ENCODE results near the gene HLX. TPM values are rescaled to one million over a fixed set of nuclear protein-coding genes. Genes with fewer than 3 reads are reported as not detected.
A peak's percentile ranks its signal among the peaks of the same experiment; 100 is the strongest.

Gene HLX
- total RNA-seq, 1 donor from 2014 or later: 0.61 TPM

DNA sequence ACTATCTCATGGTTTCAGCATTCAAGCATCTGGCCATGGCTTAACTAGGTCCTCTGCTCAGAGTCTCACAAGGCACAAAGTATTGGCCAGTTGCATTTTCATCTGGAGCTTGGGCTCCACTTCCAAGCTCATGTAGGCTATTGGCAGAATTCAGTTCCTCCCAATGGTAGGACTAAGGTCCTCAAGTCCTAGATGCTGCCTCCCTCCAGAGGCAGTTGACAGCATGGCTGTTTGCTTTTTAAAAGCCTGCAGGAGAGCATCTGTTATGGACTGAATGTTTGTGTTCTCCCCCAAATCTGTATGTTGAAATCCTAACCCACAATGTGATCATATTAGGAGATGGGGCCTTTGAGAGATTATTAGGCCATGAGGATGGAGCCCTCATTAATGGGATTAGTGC lies 38.0 kb upstream of the HLX start:
- Mint-ChIP-seq H3K27me3 (ENCODE audit: low read depth) (no peaks in the 10 kb centered on the region), H3K4me3 (no peak overlapping the region), H3K36me3 (ENCODE audit: low read depth) (no peaks in the 10 kb centered on the region), H3K27ac (ENCODE audit: unreplicated experiment) (no peak overlapping the region), H3K4me1 (peaks cover 15% of the 10 kb centered on the region), H3K9me3 (no peaks in the 10 kb centered on the region)
- TF ChIP-seq, protein P1, sequence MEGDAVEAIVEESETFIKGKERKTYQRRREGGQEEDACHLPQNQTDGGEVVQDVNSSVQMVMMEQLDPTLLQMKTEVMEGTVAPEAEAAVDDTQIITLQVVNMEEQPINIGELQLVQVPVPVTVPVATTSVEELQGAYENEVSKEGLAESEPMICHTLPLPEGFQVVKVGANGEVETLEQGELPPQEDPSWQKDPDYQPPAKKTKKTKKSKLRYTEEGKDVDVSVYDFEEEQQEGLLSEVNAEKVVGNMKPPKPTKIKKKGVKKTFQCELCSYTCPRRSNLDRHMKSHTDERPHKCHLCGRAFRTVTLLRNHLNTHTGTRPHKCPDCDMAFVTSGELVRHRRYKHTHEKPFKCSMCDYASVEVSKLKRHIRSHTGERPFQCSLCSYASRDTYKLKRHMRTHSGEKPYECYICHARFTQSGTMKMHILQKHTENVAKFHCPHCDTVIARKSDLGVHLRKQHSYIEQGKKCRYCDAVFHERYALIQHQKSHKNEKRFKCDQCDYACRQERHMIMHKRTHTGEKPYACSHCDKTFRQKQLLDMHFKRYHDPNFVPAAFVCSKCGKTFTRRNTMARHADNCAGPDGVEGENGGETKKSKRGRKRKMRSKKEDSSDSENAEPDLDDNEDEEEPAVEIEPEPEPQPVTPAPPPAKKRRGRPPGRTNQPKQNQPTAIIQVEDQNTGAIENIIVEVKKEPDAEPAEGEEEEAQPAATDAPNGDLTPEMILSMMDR (conservative IDR thresholded peaks at IDR 0.05): no peak
- DNase-seq (ENCODE audit: low read depth, low spot score): no peak

- H3K9me3 Mint-ChIP-seq: no peaks in the 10 kb centered on the region
- peaks cover 15% of the 10 kb centered on the region for H3K4me1 Mint-ChIP-seq
- H3K27me3 Mint-ChIP-seq (ENCODE audit: low read depth): no peaks in the 10 kb centered on the region
- H3K4me3 Mint-ChIP-seq: no peak overlapping the region
- TF ChIP-seq, protein P1 (conservative IDR thresholded peaks at IDR 0.05): no peak
- H3K36me3 Mint-ChIP-seq (ENCODE audit: low read depth): no peaks in the 10 kb centered on the region
- no peak for DNase-seq (ENCODE audit: low read depth, low spot score)
- H3K27ac Mint-ChIP-seq (ENCODE audit: unreplicated experiment): peak overlapping the region; percentile 69
Measured at GRCh38 chr1:220843481-220844011, 35.7 kb upstream of the HLX start.

- H3K27me3 Mint-ChIP-seq (ENCODE audit: low read depth): peaks cover 7% of the 10 kb centered on the region
- H3K36me3 Mint-ChIP-seq (ENCODE audit: low read depth): peaks cover 5% of the 10 kb centered on the region
- H3K4me1 Mint-ChIP-seq: no peaks in the 10 kb centered on the region
- H3K9me3 Mint-ChIP-seq: peaks cover 7% of the 10 kb centered on the region
- DNase-seq (ENCODE audit: low read depth, low spot score): no peak
- TF ChIP-seq, protein P1 (conservative IDR thresholded peaks at IDR 0.05): no peak
- no peak overlapping the region for H3K4me3 Mint-ChIP-seq
- no peak overlapping the region for H3K27ac Mint-ChIP-seq (ENCODE audit: unreplicated experiment)
Measured at GRCh38 chr1:220852408-220852807, 26.8 kb upstream of the HLX start.

GRCh38 chr1:220872296-220872695 lies 6.9 kb upstream of the HLX start:
- DNase-seq (ENCODE audit: low read depth, low spot score): no peak
- Mint-ChIP-seq H3K27ac (ENCODE audit: unreplicated experiment) (no peak overlapping the region), H3K4me3 (no peak overlapping the region), H3K27me3 (ENCODE audit: low read depth) (peaks cover 77% of the 10 kb centered on the region), H3K9me3 (no peaks in the 10 kb centered on the region), H3K4me1 (peaks cover 6% of the 10 kb centered on the region), H3K36me3 (ENCODE audit: low read depth) (no peaks in the 10 kb centered on the region)
- TF ChIP-seq, protein P1 (conservative IDR thresholded peaks at IDR 0.05): no peak

- no peak overlapping the region for H3K27ac Mint-ChIP-seq (ENCODE audit: unreplicated experiment)
- H3K27me3 Mint-ChIP-seq (ENCODE audit: low read depth): peaks cover 82% of the 10 kb centered on the region
- no peak for DNase-seq (ENCODE audit: low read depth, low spot score)
- no peaks in the 10 kb centered on the region for H3K9me3 Mint-ChIP-seq
- TF ChIP-seq, protein P1 (conservative IDR thresholded peaks at IDR 0.05): no peak
- no peak overlapping the region for H3K4me3 Mint-ChIP-seq
- H3K4me1 Mint-ChIP-seq: peaks cover 11% of the 10 kb centered on the region
- H3K36me3 Mint-ChIP-seq (ENCODE audit: low read depth): no peaks in the 10 kb centered on the region
Measured at GRCh38 chr1:220873087-220873486, 6.2 kb upstream of the HLX start.

All from neural crest cell (in vitro differentiated cells).